Transverse colon (tissue), 4 donors: Measurements from ENCODE around the gene EFCAB11.

Source experiments
- EP300 ChIP-seq: sonication (generic); formaldehyde crosslinking; IDR thresholded peaks from one replicate; pipeline ENCODE4 v1.6.1; 2017; ENCODE audit warnings: antibody characterized with exemption, low read depth
- POLR2AphosphoS5 ChIP-seq, 3 donors: sonication (generic); formaldehyde crosslinking; IDR thresholded peaks; one replicate each; pipeline ENCODE4 v1.6.1; 2016; ENCODE audit warnings: antibody characterized with exemption in 3 of 3
- TF ChIP-seq, protein P1 (sequence below), 5 experiments: fragments of 200-600 bp in 3 of 5; fragments of 450-650 bp in 2 of 5; sonication (generic) in 3 of 5; IDR thresholded peaks; 1 replicate in 2 of 5; 2 replicates in 3 of 5; pipeline ENCODE4 v1.5.1; 2016 to 2017; ENCODE audit warnings: antibody characterized with exemption in 5 of 5, inconsistent platforms in 3 of 5, mild to moderate bottlenecking in 2 of 5, moderate library complexity in 1 of 5

DNA sequence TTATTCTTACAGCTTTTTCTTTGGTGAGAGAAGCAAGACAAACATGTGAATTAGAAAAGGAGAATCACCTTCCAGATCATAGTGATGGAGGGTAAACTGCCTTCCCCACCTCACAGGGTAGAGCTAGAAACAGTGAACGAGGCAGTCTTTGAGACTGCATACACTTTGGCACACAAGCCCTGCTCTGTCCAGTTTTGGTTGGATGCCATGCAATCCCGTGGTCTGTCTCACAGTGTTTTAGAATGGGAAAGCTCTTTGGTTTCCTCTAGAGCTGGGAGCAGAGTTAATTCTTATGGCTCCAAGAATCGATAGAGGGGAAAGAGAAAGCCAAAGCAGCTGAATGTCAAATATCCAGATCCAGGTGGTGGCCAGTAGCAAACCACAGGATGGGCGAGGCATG is 23.1 kb upstream of the EFCAB11 start:
- no peak for TF ChIP-seq POLR2AphosphoS5 (IDR thresholded peaks at IDR 0.05)
- TF ChIP-seq EP300, result no peak
- TF ChIP-seq, protein P1, sequence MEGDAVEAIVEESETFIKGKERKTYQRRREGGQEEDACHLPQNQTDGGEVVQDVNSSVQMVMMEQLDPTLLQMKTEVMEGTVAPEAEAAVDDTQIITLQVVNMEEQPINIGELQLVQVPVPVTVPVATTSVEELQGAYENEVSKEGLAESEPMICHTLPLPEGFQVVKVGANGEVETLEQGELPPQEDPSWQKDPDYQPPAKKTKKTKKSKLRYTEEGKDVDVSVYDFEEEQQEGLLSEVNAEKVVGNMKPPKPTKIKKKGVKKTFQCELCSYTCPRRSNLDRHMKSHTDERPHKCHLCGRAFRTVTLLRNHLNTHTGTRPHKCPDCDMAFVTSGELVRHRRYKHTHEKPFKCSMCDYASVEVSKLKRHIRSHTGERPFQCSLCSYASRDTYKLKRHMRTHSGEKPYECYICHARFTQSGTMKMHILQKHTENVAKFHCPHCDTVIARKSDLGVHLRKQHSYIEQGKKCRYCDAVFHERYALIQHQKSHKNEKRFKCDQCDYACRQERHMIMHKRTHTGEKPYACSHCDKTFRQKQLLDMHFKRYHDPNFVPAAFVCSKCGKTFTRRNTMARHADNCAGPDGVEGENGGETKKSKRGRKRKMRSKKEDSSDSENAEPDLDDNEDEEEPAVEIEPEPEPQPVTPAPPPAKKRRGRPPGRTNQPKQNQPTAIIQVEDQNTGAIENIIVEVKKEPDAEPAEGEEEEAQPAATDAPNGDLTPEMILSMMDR (IDR thresholded peaks at IDR 0.05), result no peak
